HG02623 (cell line): ENCODE measurements around the gene USH2A.
A peak's percentile ranks its signal among the peaks of the same experiment; 100 is the strongest.

ENCODE experiments used
- ATAC-seq: cut with Tn5 transposase; IDR thresholded peaks from one replicate; pipeline ENCODE4 v1.9.1; 2021; ENCODE audit warnings: moderate library complexity; ENCODE audit not compliant: unreplicated experiment

USH2A gene

GRCh38 chr1:215970406-215970805 lies 452.8 kb downstream of the USH2A start:
- ATAC-seq = no peak

- ATAC-seq = no peak
These were observed 459.6 kb downstream of the USH2A start for GRCh38 chr1:215963621-215964020.

- ATAC-seq = no peak
These were observed 460.2 kb downstream of the USH2A start for GRCh38 chr1:215963040-215963439.

- no peak for ATAC-seq
These were observed 464.4 kb downstream of the USH2A start for GRCh38 chr1:215958841-215959240.

GRCh38 chr1:215957663-215958062 lies 465.6 kb downstream of the USH2A start:
- ATAC-seq = no peak

GRCh38 chr1:215932558-215932957 lies 490.7 kb downstream of the USH2A start:
- no peak for ATAC-seq

- ATAC-seq = no peak
These were observed 496.6 kb downstream of the USH2A start for GRCh38 chr1:215926670-215927069.

GRCh38 chr1:215923129-215923824 lies 500.0 kb downstream of the USH2A start:
- ATAC-seq = no peak

- ATAC-seq = no peak
These were observed 511.8 kb downstream of the USH2A start for GRCh38 chr1:215911406-215911968.

- no peak for ATAC-seq
These were observed 517.6 kb downstream of the USH2A start for GRCh38 chr1:215905493-215906115.

GRCh38 chr1:215900684-215901083 lies 522.6 kb downstream of the USH2A start:
- no peak for ATAC-seq

- ATAC-seq = no peak
These were observed 523.3 kb downstream of the USH2A start for GRCh38 chr1:215899901-215900300.

- no peak for ATAC-seq
These were observed 527.4 kb downstream of the USH2A start for GRCh38 chr1:215895893-215896292.

GRCh38 chr1:215895276-215895675 lies 528.0 kb downstream of the USH2A start:
- ATAC-seq = no peak

GRCh38 chr1:215894617-215895016 lies 528.6 kb downstream of the USH2A start:
- ATAC-seq = no peak

GRCh38 chr1:215891266-215892057 lies 531.8 kb downstream of the USH2A start:
- no peak for ATAC-seq

- ATAC-seq = peak; percentile 78
These were observed 532.8 kb downstream of the USH2A start for GRCh38 chr1:215890438-215890837.

- no peak for ATAC-seq
These were observed 533.4 kb downstream of the USH2A start for GRCh38 chr1:215889871-215890270.

GRCh38 chr1:215888159-215888558 lies 535.1 kb downstream of the USH2A start:
- no peak for ATAC-seq

GRCh38 chr1:215887627-215888026 lies 535.6 kb downstream of the USH2A start:
- ATAC-seq = no peak

- no peak for ATAC-seq
These were observed 540.2 kb downstream of the USH2A start for GRCh38 chr1:215883004-215883403.

- no peak for ATAC-seq
These were observed 544.4 kb downstream of the USH2A start for GRCh38 chr1:215878843-215879242.
